ENCODE data around the gene STAG1.
"Not testable (repeated sequence)": the region's sequence is repeated elsewhere in the genome, so short reads cannot be mapped to it uniquely, and the experiment has no call there.

Gene STAG1

GRCh38 chr3:136735103-136735502, 17.1 kb downstream of the STAG1 start:
- H3K4me3 ChIP-seq: no peak overlapping the region
- H4K20me1 ChIP-seq: peaks cover 74 to 100% (median 99%) of the 10 kb centered on the region in 11 experiments; a peak in 21 of 22 replicates
- no peaks in the 10 kb centered on the region for H3K27me3 ChIP-seq

GRCh38 chr3:136734382-136735070, 17.7 kb downstream of the STAG1 start:
- peaks cover 73 to 100% (median 99%) of the 10 kb centered on the region in 11 experiments; a peak in 21 of 22 replicates for H4K20me1 ChIP-seq

More at GRCh38 chr3:136735103-136735502, 17.1 kb downstream of the STAG1 start:
- H3K36me3 ChIP-seq: peaks cover 0 to 48% (median 29%) of the 10 kb centered on the region in 11 experiments; a peak in 16 of 22 replicates
- no peak for TF ChIP-seq Cebpa-rat (IDR thresholded peaks at IDR 0.05)
- H3K27ac ChIP-seq: no peak overlapping the region
- peaks cover 0 to 4% (median 0%) of the 10 kb centered on the region in 11 experiments; a peak in 1 of 22 replicates for H3K9me3 ChIP-seq (replicated peaks in 1 of 11)
- H3K4me1 ChIP-seq: peaks cover 0 to 33% (median 16%) of the 10 kb centered on the region in 10 experiments; a peak in 11 of 20 replicates
- no peak overlapping the region; a peak in 1 of 22 replicates for H3K9ac ChIP-seq
- peak overlapping the region in 1 of 11 experiments; percentile 24; a peak in 1 of 22 replicates for H3K4me2 ChIP-seq

GRCh38 chr3:136733317-136733833, 18.8 kb downstream of the STAG1 start:
- peaks cover 0 to 49% (median 24%) of the 10 kb centered on the region in 10 experiments; a peak in 15 of 20 replicates for H3K4me1 ChIP-seq
- H4K20me1 ChIP-seq: peaks cover 78 to 100% (median 99%) of the 10 kb centered on the region in 11 experiments
- no peak overlapping the region for H3K4me2 ChIP-seq
- H3K9ac ChIP-seq: no peak overlapping the region
- H3K9me3 ChIP-seq (replicated peaks in 1 of 11): peaks cover 0 to 4% (median 0%) of the 10 kb centered on the region in 11 experiments; a peak in 1 of 22 replicates
- H3K4me3 ChIP-seq: no peak overlapping the region
- no peaks in the 10 kb centered on the region for H3K27me3 ChIP-seq
- H3K36me3 ChIP-seq: peaks cover 0 to 37% (median 27%) of the 10 kb centered on the region in 11 experiments; a peak in 15 of 22 replicates
- H3K27ac ChIP-seq: no peak overlapping the region
- TF ChIP-seq Cebpa-rat (IDR thresholded peaks at IDR 0.05): no peak

More at GRCh38 chr3:136734382-136735070, 17.7 kb downstream of the STAG1 start:
- Histone ChIP-seq H3K27ac (no peak overlapping the region), H3K36me3 (peaks cover 0 to 42% (median 28%) of the 10 kb centered on the region in 11 experiments; a peak in 15 of 22 replicates), H3K4me2 (no peak overlapping the region; a peak in 1 of 22 replicates), H3K9ac (no peak overlapping the region), H3K27me3 (no peaks in the 10 kb centered on the region), H3K4me1 (peaks cover 0 to 39% (median 17%) of the 10 kb centered on the region in 10 experiments; a peak in 13 of 20 replicates), H3K9me3 (replicated peaks in 1 of 11) (peaks cover 0 to 4% (median 0%) of the 10 kb centered on the region in 11 experiments; a peak in 1 of 22 replicates), H3K4me3 (no peak overlapping the region)
- TF ChIP-seq Cebpa-rat (IDR thresholded peaks at IDR 0.05): no peak

DNA sequence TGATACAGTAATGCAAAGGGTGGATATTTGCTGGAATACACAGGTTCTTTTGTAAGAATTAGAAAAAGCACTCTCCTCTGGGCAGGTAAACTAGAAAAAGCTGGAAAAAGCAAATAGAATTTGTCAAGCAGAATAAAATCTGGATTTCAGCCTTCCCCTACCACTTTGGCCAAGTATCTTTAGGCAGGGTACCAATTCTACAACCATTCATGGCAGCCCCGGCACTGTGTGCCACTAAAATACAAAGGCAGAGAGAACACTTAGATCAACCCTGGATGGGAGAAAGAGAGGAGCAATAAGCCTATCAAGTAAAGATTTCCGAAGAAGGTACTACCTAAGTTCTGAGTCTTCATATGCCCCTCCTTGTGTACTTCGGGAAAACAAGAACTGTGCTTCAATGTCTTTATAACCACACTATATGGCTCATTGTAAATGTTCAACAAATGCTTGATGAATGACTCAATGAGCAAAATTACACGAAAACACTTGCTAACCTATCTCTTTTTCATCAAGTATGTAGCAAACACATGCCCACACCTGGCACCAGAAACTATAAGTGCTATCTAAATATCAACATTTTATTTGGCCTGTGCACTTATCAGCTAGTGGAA, 20.8 kb downstream of the STAG1 start:
- no peaks in the 10 kb centered on the region for H3K27me3 ChIP-seq
- H3K9me3 ChIP-seq (replicated peaks in 1 of 11): peaks cover 0 to 4% (median 0%) of the 10 kb centered on the region in 11 experiments; a peak in 1 of 22 replicates
- peaks cover 10 to 55% (median 30%) of the 10 kb centered on the region in 10 experiments for H3K4me1 ChIP-seq
- no peak overlapping the region for H3K27ac ChIP-seq
- no peak overlapping the region for H3K9ac ChIP-seq
- TF ChIP-seq Cebpa-rat (IDR thresholded peaks at IDR 0.05): no peak
- H3K4me2 ChIP-seq: no peak overlapping the region; a peak in 1 of 22 replicates
- H3K36me3 ChIP-seq: peaks cover 0 to 18% (median 13%) of the 10 kb centered on the region in 11 experiments; a peak in 13 of 22 replicates
- peaks cover 78 to 100% (median 99%) of the 10 kb centered on the region in 11 experiments for H4K20me1 ChIP-seq
- no peak overlapping the region for H3K4me3 ChIP-seq

DNA sequence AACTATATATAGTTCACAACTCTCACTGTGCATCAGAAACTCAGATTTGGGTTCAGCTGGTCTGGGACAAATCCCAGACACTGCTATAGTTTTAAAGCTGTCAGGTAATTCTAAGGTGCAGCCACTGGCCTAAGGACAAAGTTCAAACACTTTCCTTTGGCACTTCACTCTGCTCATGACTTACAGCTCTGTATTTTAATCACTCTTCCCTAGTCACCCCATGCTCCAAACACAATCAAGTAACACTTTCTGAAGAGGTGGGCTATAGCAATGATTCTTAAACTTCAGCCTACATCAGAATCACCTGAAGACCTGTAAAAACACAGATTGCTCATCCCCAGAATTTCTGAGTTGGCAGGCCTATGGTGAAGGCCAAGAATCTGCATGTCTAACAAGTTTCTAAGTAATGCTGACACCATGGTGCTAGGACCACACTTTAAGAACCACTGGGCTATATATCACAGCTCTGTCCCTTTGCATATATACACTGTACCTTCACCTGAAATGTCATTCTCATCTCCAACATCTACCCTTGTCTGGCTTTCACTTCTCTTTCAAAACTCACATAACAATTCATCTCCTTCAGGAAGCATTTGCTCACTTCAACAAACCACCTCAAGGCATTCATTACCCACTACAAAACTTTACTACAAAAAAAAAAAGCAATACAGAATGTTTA, 21.4 kb downstream of the STAG1 start:
- Histone ChIP-seq H3K4me2 (peak overlapping the region in 1 of 11 experiments; percentile 11; a peak in 1 of 22 replicates), H3K27ac (no peak overlapping the region), H3K9me3 (replicated peaks in 1 of 11) (peaks cover 0 to 4% (median 0%) of the 10 kb centered on the region in 11 experiments; a peak in 1 of 22 replicates), H3K27me3 (no peaks in the 10 kb centered on the region), H3K4me1 (peaks cover 17 to 61% (median 36%) of the 10 kb centered on the region in 10 experiments), H3K36me3 (peaks cover 0 to 11% (median 8%) of the 10 kb centered on the region in 11 experiments; a peak in 12 of 22 replicates), H4K20me1 (peaks cover 84 to 100% (median 100%) of the 10 kb centered on the region in 11 experiments), H3K4me3 (no peak overlapping the region), H3K9ac (no peak overlapping the region)
- TF ChIP-seq Cebpa-rat (IDR thresholded peaks at IDR 0.05): no peak

DNA sequence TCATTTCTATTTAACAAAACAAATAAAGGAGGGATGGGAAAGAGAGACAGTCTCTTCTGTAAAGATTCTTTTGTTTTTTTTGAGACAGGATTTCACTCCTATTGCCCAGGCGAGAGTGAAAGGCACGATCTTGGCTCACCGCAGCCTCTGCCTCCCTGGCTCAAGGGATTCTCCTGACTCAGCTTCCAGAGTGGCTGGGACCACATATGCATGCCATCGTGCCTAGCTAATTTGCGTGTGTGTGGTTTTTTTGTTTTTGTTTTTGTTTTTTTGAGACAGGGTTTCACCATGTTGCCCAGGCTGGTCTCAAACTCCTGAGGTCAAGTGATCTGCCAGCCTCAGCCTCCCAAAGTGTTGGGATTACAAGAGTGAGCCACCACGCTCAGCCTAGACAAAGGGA, 23.3 kb downstream of the STAG1 start:
- no peak overlapping the region for H3K4me3 ChIP-seq
- peaks cover 22 to 59% (median 37%) of the 10 kb centered on the region in 10 experiments for H3K4me1 ChIP-seq
- no peak overlapping the region; a peak in 1 of 22 replicates for H3K27ac ChIP-seq
- H3K27me3 ChIP-seq: no peaks in the 10 kb centered on the region
- peaks cover 74 to 95% (median 92%) of the 10 kb centered on the region in 11 experiments for H4K20me1 ChIP-seq
- H3K4me2 ChIP-seq: peak overlapping the region in 3 of 11 experiments; percentile 32 to 68 (median 36); a peak in 5 of 22 replicates
- H3K9me3 ChIP-seq (replicated peaks in 1 of 11): peaks cover 0 to 14% (median 7%) of the 10 kb centered on the region in 11 experiments; a peak in 14 of 22 replicates
- TF ChIP-seq Cebpa-rat (IDR thresholded peaks at IDR 0.05): no peak
- peaks cover 0 to 7% (median 0%) of the 10 kb centered on the region in 11 experiments; a peak in 4 of 22 replicates for H3K36me3 ChIP-seq
- H3K9ac ChIP-seq: peak overlapping the region in 2 of 11 experiments; percentile 10 to 34; a peak in 1 of 22 replicates

DNA sequence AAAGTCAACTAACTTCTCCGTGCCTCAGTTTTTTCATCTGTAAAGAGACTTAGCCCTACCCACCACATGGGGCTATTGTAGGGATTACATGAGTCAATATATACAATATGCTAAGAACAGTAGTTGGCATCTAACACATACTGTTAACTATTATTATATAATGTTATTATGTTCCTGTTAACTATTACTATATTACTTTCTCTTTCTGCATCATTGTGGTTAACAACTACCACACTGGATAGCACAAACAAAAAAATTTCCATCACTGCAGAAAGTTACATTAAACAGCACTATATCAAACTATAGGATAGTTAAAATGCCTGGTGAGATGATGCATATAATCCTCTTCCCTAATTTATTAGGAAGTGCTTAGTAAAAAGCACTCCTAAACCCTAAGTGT, 23.7 kb downstream of the STAG1 start:
- TF ChIP-seq Cebpa-rat (IDR thresholded peaks at IDR 0.05): no peak
- no peak overlapping the region for H3K27ac ChIP-seq
- peaks cover 22 to 59% (median 37%) of the 10 kb centered on the region in 10 experiments for H3K4me1 ChIP-seq
- no peaks in the 10 kb centered on the region for H3K27me3 ChIP-seq
- H3K4me3 ChIP-seq: no peak overlapping the region
- peaks cover 0 to 18% (median 11%) of the 10 kb centered on the region in 11 experiments; a peak in 14 of 22 replicates for H3K9me3 ChIP-seq (replicated peaks in 1 of 11)
- H3K9ac ChIP-seq: no peak overlapping the region
- H3K36me3 ChIP-seq: peaks cover 0 to 6% (median 0%) of the 10 kb centered on the region in 11 experiments; a peak in 4 of 22 replicates
- H4K20me1 ChIP-seq: peaks cover 70 to 91% (median 88%) of the 10 kb centered on the region in 11 experiments
- H3K4me2 ChIP-seq: peak overlapping the region in 2 of 11 experiments; percentile 36 to 68; a peak in 3 of 22 replicates

DNA sequence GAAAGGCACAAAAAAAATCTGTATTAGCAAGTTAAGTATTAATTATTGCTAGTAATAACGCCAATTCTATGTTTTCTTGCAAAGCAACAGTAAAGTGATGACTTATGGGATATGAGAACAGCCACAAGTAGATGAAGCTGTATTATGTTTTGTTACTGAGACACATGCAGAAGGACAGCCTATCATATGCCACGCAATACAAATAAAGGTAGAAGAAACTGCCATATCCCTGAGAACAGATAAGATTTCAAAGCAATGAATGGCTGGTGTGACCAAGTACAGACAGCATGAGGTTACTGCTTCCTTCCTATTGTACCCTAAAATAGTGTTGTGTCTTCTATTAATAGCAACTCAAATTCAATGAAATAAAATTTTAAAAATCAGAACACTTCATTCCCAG, 26.7 kb downstream of the STAG1 start:
- Histone ChIP-seq H4K20me1 (peaks cover 45 to 78% (median 75%) of the 10 kb centered on the region in 11 experiments; a peak in 21 of 22 replicates), H3K27me3 (no peaks in the 10 kb centered on the region), H3K9me3 (replicated peaks in 1 of 11) (peaks cover 0 to 32% (median 20%) of the 10 kb centered on the region in 11 experiments; a peak in 16 of 22 replicates), H3K4me2 (peak overlapping the region; percentile 24 to 66 (median 52); a peak in 18 of 22 replicates), H3K4me3 (no peak overlapping the region), H3K9ac (no peak overlapping the region), H3K4me1 (peaks cover 22 to 50% (median 32%) of the 10 kb centered on the region in 10 experiments), H3K36me3 (peaks cover 0 to 19% (median 11%) of the 10 kb centered on the region in 11 experiments; a peak in 17 of 22 replicates), H3K27ac (no peak overlapping the region)
- TF ChIP-seq Cebpa-rat (IDR thresholded peaks at IDR 0.05): no peak

- not testable (repeated sequence) for H3K9ac ChIP-seq, H3K27me3 ChIP-seq, H3K27ac ChIP-seq, H3K4me3 ChIP-seq, H3K4me2 ChIP-seq
- peaks cover 0 to 36% (median 23%) of the 10 kb centered on the region in 11 experiments; a peak in 16 of 22 replicates for H3K9me3 ChIP-seq (replicated peaks in 1 of 11)
- peaks cover 18 to 26% (median 23%) of the 10 kb centered on the region in 10 experiments for H3K4me1 ChIP-seq
- H4K20me1 ChIP-seq: peaks cover 28 to 75% (median 65%) of the 10 kb centered on the region in 11 experiments; a peak in 21 of 22 replicates
- peaks cover 12 to 38% (median 30%) of the 10 kb centered on the region in 11 experiments; a peak in 19 of 22 replicates for H3K36me3 ChIP-seq
Measured at GRCh38 chr3:136722916-136723315, 29.3 kb downstream of the STAG1 start.

DNA sequence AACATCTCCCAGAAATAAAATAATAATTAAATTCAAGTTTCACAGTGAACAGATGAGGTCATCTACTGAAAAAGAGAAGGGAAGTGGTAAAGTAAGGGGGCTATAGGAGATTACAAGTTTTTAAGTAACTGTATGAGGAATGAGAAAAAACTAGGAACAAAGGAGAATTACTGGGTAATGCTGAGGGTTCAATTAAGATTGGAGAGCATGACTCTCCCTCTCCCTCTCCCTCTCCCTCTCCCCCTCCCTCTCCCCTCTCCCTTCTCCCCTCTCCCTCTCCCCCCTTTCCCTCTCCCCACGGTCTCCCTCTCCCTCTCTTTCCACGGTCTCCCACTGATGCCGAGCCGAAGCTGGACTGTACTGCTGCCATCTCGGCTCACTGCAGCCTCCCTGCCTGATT, 29.8 kb downstream of the STAG1 start:
- not testable (repeated sequence) for H3K4me3 ChIP-seq, H3K4me2 ChIP-seq, H3K27ac ChIP-seq, H3K9ac ChIP-seq, H3K27me3 ChIP-seq
- Histone ChIP-seq H3K9me3 (replicated peaks in 1 of 11) (peaks cover 0 to 36% (median 23%) of the 10 kb centered on the region in 11 experiments; a peak in 16 of 22 replicates), H3K4me1 (peaks cover 18 to 25% (median 22%) of the 10 kb centered on the region in 10 experiments), H3K36me3 (peaks cover 12 to 41% (median 30%) of the 10 kb centered on the region in 11 experiments; a peak in 19 of 22 replicates), H4K20me1 (peaks cover 25 to 75% (median 65%) of the 10 kb centered on the region in 11 experiments; a peak in 21 of 22 replicates)

All from BLaER1 treated with 17β-estradiol and CSF1 and Interleukin-3, amounts not matched to agents 10 nM and 100 nM (cell line).